ENCODE measurements around the gene KIF16B.

GRCh38 chr20:16553684-16554083 lies 19.6 kb downstream of the KIF16B start:
- TF ChIP-seq EZH2 (IDR thresholded peaks at IDR 0.05; ENCODE audit: insufficient read depth, low read length) (no peak), CTCF (IDR thresholded peaks at IDR 0.05; ENCODE audit: insufficient read depth, low read depth, low read length) (no peak)

Measured in astrocyte (in vitro differentiated cells and primary cell).